GM12878 (cell line): ENCODE data around the gene EIF1AD. TPM values are rescaled to one million over a fixed set of nuclear protein-coding genes. Genes with fewer than 3 reads are reported as not detected.

ENCODE experiments used
- ASH2L ChIP-seq: fragments of 300-600, 200-600 bp; sonication (generic); IDR thresholded peaks from 2 replicates; pipeline ENCODE4 v1.6.1; 2017; ENCODE audit warnings: low read depth, mild to moderate bottlenecking, borderline replicate concordance
- BCL11A ChIP-seq: IDR thresholded peaks from 2 replicates; pipeline ENCODE4 v1.6.1; 2011; ENCODE audit warnings: low read depth, low read length
- BMI1 ChIP-seq: fragments of 450-650 bp; IDR thresholded peaks from 2 replicates; pipeline ENCODE4 v1.6.1; 2016; ENCODE audit warnings: mild to moderate bottlenecking, moderate library complexity, borderline replicate concordance
- CBX3 ChIP-seq: fragments of 200-600 bp; sonication (generic); IDR thresholded peaks from 2 replicates; pipeline ENCODE4 v1.6.1; 2016; ENCODE audit warnings: low read depth, borderline replicate concordance
- ETV6 ChIP-seq, 2 experiments: fragments of 450-650 bp in 1 of 2; IDR thresholded peaks in 1 of 2; conservative IDR thresholded peaks in 1 of 2; 2 replicates each; pipeline ENCODE4 v1.6.1; 2014; ENCODE audit warnings: antibody characterized with exemption in 1 of 2, borderline replicate concordance in 1 of 2, low read depth in 1 of 2, mild to moderate bottlenecking in 1 of 2, moderate library complexity in 1 of 2
- FOXK2 ChIP-seq: fragments of 450-650 bp; IDR thresholded peaks from 2 replicates; pipeline ENCODE4 v1.6.1; 2017; ENCODE audit warnings: mild to moderate bottlenecking, moderate library complexity
- FOXM1 ChIP-seq: IDR thresholded peaks from 2 replicates; pipeline ENCODE4 v1.6.1; 2012; ENCODE audit warnings: low read depth, mild to moderate bottlenecking, inconsistent platforms, low read length, moderate library complexity
- HDAC6 ChIP-seq: fragments of 200-600 bp; sonication (generic); IDR thresholded peaks from one replicate; pipeline ENCODE4 v1.8.0; 2017; ENCODE audit warnings: antibody characterized with exemption; ENCODE audit not compliant: unreplicated experiment
- IRF4 ChIP-seq: IDR thresholded peaks from 2 replicates; pipeline ENCODE4 v1.6.1; 2011; ENCODE audit warnings: low read depth, low read length
- JUNB ChIP-seq: IDR thresholded peaks from 2 replicates; pipeline ENCODE4 v1.6.1; 2016; ENCODE audit warnings: antibody characterized with exemption, mild to moderate bottlenecking
- MAX ChIP-seq: IDR thresholded peaks from 2 replicates; pipeline ENCODE4 v1.6.1; 2012; ENCODE audit warnings: low read depth, low read length, improper control_type of control experiment
- MYC ChIP-seq: IDR thresholded peaks from 2 replicates; pipeline ENCODE4 v1.6.1; 2011; ENCODE audit warnings: mild to moderate bottlenecking, low read length, moderate library complexity, inconsistent platforms; ENCODE audit not compliant: insufficient read depth, insufficient replicate concordance, insufficient read length, severe bottlenecking
- PBX3 ChIP-seq: IDR thresholded peaks from 2 replicates; pipeline ENCODE4 v1.6.1; 2011; ENCODE audit warnings: mild to moderate bottlenecking, low read depth, low read length, moderate library complexity; ENCODE audit not compliant: insufficient replicate concordance
- PML ChIP-seq: IDR thresholded peaks from 2 replicates; pipeline ENCODE4 v1.6.1; 2012; ENCODE audit warnings: low read length, inconsistent platforms
- POLR2AphosphoS5 ChIP-seq: IDR thresholded peaks from 2 replicates; pipeline ENCODE4 v1.6.1; 2011; ENCODE audit warnings: mild to moderate bottlenecking, low read length, inconsistent platforms
- RBBP5 ChIP-seq: fragments of 200-600 bp; sonication (generic); conservative IDR thresholded peaks from 2 replicates; pipeline ENCODE4 v1.6.1; 2016
- RELB ChIP-seq: fragments of 450-650 bp; IDR thresholded peaks from 2 replicates; pipeline ENCODE4 v1.6.1; 2017; ENCODE audit warnings: low read depth, mild to moderate bottlenecking, moderate library complexity
- SMARCA5 ChIP-seq: fragments of 450-650 bp; IDR thresholded peaks from 2 replicates; pipeline ENCODE4 v1.6.1; 2017; ENCODE audit warnings: mild to moderate bottlenecking
- SREBF1 ChIP-seq: IDR thresholded peaks from 2 replicates; pipeline ENCODE4 v1.6.1; 2012; ENCODE audit warnings: mild to moderate bottlenecking, low read length
- TARDBP ChIP-seq: IDR thresholded peaks from 2 replicates; pipeline ENCODE4 v1.6.1; 2016; ENCODE audit warnings: borderline replicate concordance
- TCF7 ChIP-seq: IDR thresholded peaks from 2 replicates; pipeline ENCODE4 v1.6.1; 2014; ENCODE audit warnings: antibody characterized with exemption, borderline replicate concordance
- ZNF207 ChIP-seq: fragments of 450-650 bp; IDR thresholded peaks from 2 replicates; pipeline ENCODE4 v1.6.1; 2014; ENCODE audit warnings: antibody characterized with exemption, mild to moderate bottlenecking, borderline replicate concordance
- ZNF24 ChIP-seq: fragments of 450-650 bp; IDR thresholded peaks from 2 replicates; pipeline ENCODE4 v1.6.1; 2017; ENCODE audit warnings: antibody characterized with exemption, mild to moderate bottlenecking
- polyA plus RNA-seq, 11 experiments: library from polyadenylated mRNA; depleted of rRNA in 4 of 11; unstranded in 6 of 11; stranded (reverse) in 5 of 11; fragments of >200 nt; fragmentation: Nextera tagmentation in 4 of 11; fragmentation: Illumina TruSeq in 1 of 11; extraction: Ambion mirVana in 4 of 11; extraction: Trizol in 1 of 11; gene quantifications; 1 replicate in 1 of 11; 2 replicates in 10 of 11; pipeline versions ENCODE4 v1.2.1 to v1.2.3, GENCODE V29; 2011 to 2016; ENCODE audit warnings: inconsistent platforms in 2 of 11, missing spikeins in 2 of 11, low read depth in 1 of 11
- total RNA-seq, 4 experiments: library from RNA; depleted of rRNA in 3 of 4; stranded (reverse); fragments of >200 nt in 3 of 4; fragmentation: Illumina TruSeq in 1 of 4; extraction: Trizol in 1 of 4; gene quantifications; 2 replicates each; pipeline versions ENCODE4 v1.2.1 to v1.2.3, GENCODE V29; 2013 to 2021
- TF ChIP-seq, protein P1 (sequence below): fragments of 450-650 bp; formaldehyde crosslinking; IDR thresholded peaks from 2 replicates; pipeline ENCODE4 v1.5.0; 2022; ENCODE audit warnings: mild to moderate bottlenecking, missing genetic modification characterization
- TF ChIP-seq, protein P2 (sequence below): IDR thresholded peaks from 2 replicates; pipeline ENCODE4 v1.6.1; 2011; ENCODE audit warnings: low read depth, low read length, improper control_type of control experiment, borderline replicate concordance

EIF1AD gene
- total and polyA plus RNA-seq, 10 of the 15 experiments (the other 5 are each of a cell fraction or from before 2014, with no cell fraction given) = 31.6 to 56.8 (median 39.5) TPM

GRCh38 chr11:66002648-66003225 lies 780 bp upstream of the EIF1AD start (continued):
- TF ChIP-seq, protein P1, sequence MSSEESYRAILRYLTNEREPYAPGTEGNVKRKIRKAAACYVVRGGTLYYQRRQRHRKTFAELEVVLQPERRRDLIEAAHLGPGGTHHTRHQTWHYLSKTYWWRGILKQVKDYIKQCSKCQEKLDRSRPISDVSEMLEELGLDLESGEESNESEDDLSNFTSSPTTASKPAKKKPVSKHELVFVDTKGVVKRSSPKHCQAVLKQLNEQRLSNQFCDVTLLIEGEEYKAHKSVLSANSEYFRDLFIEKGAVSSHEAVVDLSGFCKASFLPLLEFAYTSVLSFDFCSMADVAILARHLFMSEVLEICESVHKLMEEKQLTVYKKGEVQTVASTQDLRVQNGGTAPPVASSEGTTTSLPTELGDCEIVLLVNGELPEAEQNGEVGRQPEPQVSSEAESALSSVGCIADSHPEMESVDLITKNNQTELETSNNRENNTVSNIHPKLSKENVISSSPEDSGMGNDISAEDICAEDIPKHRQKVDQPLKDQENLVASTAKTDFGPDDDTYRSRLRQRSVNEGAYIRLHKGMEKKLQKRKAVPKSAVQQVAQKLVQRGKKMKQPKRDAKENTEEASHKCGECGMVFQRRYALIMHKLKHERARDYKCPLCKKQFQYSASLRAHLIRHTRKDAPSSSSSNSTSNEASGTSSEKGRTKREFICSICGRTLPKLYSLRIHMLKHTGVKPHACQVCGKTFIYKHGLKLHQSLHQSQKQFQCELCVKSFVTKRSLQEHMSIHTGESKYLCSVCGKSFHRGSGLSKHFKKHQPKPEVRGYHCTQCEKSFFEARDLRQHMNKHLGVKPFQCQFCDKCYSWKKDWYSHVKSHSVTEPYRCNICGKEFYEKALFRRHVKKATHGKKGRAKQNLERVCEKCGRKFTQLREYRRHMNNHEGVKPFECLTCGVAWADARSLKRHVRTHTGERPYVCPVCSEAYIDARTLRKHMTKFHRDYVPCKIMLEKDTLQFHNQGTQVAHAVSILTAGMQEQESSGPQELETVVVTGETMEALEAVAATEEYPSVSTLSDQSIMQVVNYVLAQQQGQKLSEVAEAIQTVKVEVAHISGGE = no peak
- TF ChIP-seq BMI1 = no peak
- TF ChIP-seq SREBF1 = no peak
- 0 out of 2 replicates have a peak, but pooled peaks have one; percentile 42 for TF ChIP-seq SMARCA5
- TF ChIP-seq RELB = no peak
- no peak for TF ChIP-seq PML
- no peak for TF ChIP-seq HDAC6
- TF ChIP-seq TARDBP = no peak
- TF ChIP-seq MYC = peak; percentile 87
- no peak for TF ChIP-seq ZNF24
- TF ChIP-seq CBX3 = no peak
- TF ChIP-seq ASH2L = no peak
- TF ChIP-seq, protein P2, sequence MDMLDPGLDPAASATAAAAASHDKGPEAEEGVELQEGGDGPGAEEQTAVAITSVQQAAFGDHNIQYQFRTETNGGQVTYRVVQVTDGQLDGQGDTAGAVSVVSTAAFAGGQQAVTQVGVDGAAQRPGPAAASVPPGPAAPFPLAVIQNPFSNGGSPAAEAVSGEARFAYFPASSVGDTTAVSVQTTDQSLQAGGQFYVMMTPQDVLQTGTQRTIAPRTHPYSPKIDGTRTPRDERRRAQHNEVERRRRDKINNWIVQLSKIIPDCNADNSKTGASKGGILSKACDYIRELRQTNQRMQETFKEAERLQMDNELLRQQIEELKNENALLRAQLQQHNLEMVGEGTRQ = no peak
- TF ChIP-seq ZNF207 = no peak
- no peak for TF ChIP-seq FOXM1
- TF ChIP-seq TCF7 = no peak
- no peak for TF ChIP-seq BCL11A
- TF ChIP-seq RBBP5 = no peak
- no peak for TF ChIP-seq FOXK2
- no peak for TF ChIP-seq PBX3
- TF ChIP-seq JUNB = no peak
- 0 out of 2 replicates have a peak, but pooled peaks have one; percentile 14 for TF ChIP-seq POLR2AphosphoS5
- TF ChIP-seq IRF4 = no peak
- no peak for TF ChIP-seq ETV6 (conservative IDR thresholded peaks at IDR 0.05 in 1 of 2, IDR thresholded peaks at IDR 0.05 in 1 of 2; ENCODE audit: borderline replicate concordance in 1 of 2, low read depth in 1 of 2)
- 0 out of 2 replicates have a peak, but pooled peaks have one; percentile 9 for TF ChIP-seq MAX
